Fibroblast of lung (primary cell): Measurements from ENCODE around the gene ZNF534. TPM values are rescaled to one million over a fixed set of nuclear protein-coding genes. Genes with fewer than 3 reads are reported as not detected.
"Not testable (repeated sequence)": the region's sequence is repeated elsewhere in the genome, so short reads cannot be mapped to it uniquely, and the experiment has no call there.

Source experiments
- DNase-seq, 2 donors: peaks; one replicate each; pipeline versions ENCODE4 v3.0.0 to v3.0.0-alpha.2; 2010; ENCODE audit warnings: low read depth in 2 of 2
- H2AFZ ChIP-seq: 2 replicates; pipeline ENCODE4 v1.5.1; 2012; ENCODE audit warnings: low read length, control low read depth, inconsistent platforms
- H3K27ac ChIP-seq: 2 replicates; pipeline ENCODE4 v1.5.1; 2011; ENCODE audit warnings: low read length, control low read depth; ENCODE audit not compliant: insufficient read depth
- H3K27me3 ChIP-seq: 2 replicates; pipeline ENCODE4 v1.5.1; 2011; ENCODE audit warnings: mild to moderate bottlenecking, low read length; ENCODE audit not compliant: control insufficient read depth, insufficient read depth
- H3K36me3 ChIP-seq: 2 replicates; pipeline ENCODE4 v1.5.1; 2011; ENCODE audit warnings: low read length; ENCODE audit not compliant: control insufficient read depth, insufficient read depth
- H3K4me1 ChIP-seq: 2 replicates; pipeline ENCODE4 v1.5.1; 2011; ENCODE audit warnings: low read length; ENCODE audit not compliant: control insufficient read depth, insufficient read depth; ENCODE audit errors: extremely low read depth
- H3K4me2 ChIP-seq: 2 replicates; pipeline ENCODE4 v1.5.1; 2011; ENCODE audit warnings: low read length, control low read depth; ENCODE audit not compliant: insufficient read depth; ENCODE audit errors: extremely low read depth
- H3K4me3 ChIP-seq, 4 experiments: fragments of 200-600 bp in 1 of 4; sonication (generic) in 1 of 4; replicated peaks in 1 of 4; 2 replicates each; pipeline ENCODE4 v1.5.1; 2011 to 2016; ENCODE audit warnings: low read length in 4 of 4, low read depth in 3 of 4, mild to moderate bottlenecking in 3 of 4, control low read depth in 2 of 4, inconsistent platforms in 1 of 4, mixed read lengths in 1 of 4; ENCODE audit not compliant: insufficient read depth in 1 of 4; ENCODE audit errors: control extremely low read depth in 1 of 4
- H3K79me2 ChIP-seq: 2 replicates; pipeline ENCODE4 v1.5.1; 2012; ENCODE audit warnings: mild to moderate bottlenecking, low read length, inconsistent platforms; ENCODE audit not compliant: control insufficient read depth, insufficient read depth
- H3K9ac ChIP-seq: 2 replicates; pipeline ENCODE4 v1.5.1; 2011; ENCODE audit warnings: mild to moderate bottlenecking, low read length, control low read depth; ENCODE audit not compliant: insufficient read depth
- H3K9me3 ChIP-seq: 2 replicates; pipeline ENCODE4 v1.5.1; 2012; ENCODE audit warnings: low read depth, low read length; ENCODE audit not compliant: control insufficient read depth, insufficient read depth
- H4K20me1 ChIP-seq: 2 replicates; pipeline ENCODE4 v1.5.1; 2011; ENCODE audit warnings: low read length; ENCODE audit not compliant: control insufficient read depth, insufficient read depth; ENCODE audit errors: extremely low read depth
- EZH2 ChIP-seq: IDR thresholded peaks from 2 replicates; pipeline ENCODE4 v1.5.1; 2012; ENCODE audit warnings: low read length, control low read depth, mild to moderate bottlenecking; ENCODE audit errors: missing control alignments
- polyA plus RNA-seq, 2 donors: library from polyadenylated mRNA; depleted of rRNA in 1 of 2; stranded (reverse) in 1 of 2; unstranded in 1 of 2; fragments of >200 nt; gene quantifications; 2 replicates each; pipeline ENCODE4 v1.2.1, GENCODE V29; 2011 to 2012; ENCODE audit warnings: missing spikeins in 1 of 2
- total RNA-seq: library from RNA; depleted of rRNA; stranded (reverse); fragments of >200 nt; gene quantifications from 2 replicates; pipeline ENCODE4 v1.2.1, GENCODE V29; 2014
- TF ChIP-seq, protein P1 (sequence below), 2 donors: IDR thresholded peaks in 1 of 2; conservative IDR thresholded peaks in 1 of 2; 1 replicate in 1 of 2; 2 replicates in 1 of 2; pipeline ENCODE4 v1.5.1; 2011 to 2012; ENCODE audit warnings: low read length in 2 of 2, control low read depth in 1 of 2, inconsistent platforms in 1 of 2, low read depth in 1 of 2, mild to moderate bottlenecking in 1 of 2

Gene ZNF534
- total and polyA plus RNA-seq, 2 donors (not counting 1 experiment from before 2014, with no cell fraction given) = 0.05 to 0.17 TPM

- Histone ChIP-seq H3K4me3 (no peak overlapping the region), H3K36me3 (no peaks in the 10 kb centered on the region), H2AFZ (no peak overlapping the region), H3K9ac (no peak overlapping the region), H3K4me2 (no peak overlapping the region), H3K27ac (no peak overlapping the region), H3K27me3 (no peaks in the 10 kb centered on the region), H3K79me2 (no peaks in the 10 kb centered on the region), H3K9me3 (no peaks in the 10 kb centered on the region), H3K4me1 (no peaks in the 10 kb centered on the region), H4K20me1 (no peaks in the 10 kb centered on the region)
- TF ChIP-seq, protein P1, sequence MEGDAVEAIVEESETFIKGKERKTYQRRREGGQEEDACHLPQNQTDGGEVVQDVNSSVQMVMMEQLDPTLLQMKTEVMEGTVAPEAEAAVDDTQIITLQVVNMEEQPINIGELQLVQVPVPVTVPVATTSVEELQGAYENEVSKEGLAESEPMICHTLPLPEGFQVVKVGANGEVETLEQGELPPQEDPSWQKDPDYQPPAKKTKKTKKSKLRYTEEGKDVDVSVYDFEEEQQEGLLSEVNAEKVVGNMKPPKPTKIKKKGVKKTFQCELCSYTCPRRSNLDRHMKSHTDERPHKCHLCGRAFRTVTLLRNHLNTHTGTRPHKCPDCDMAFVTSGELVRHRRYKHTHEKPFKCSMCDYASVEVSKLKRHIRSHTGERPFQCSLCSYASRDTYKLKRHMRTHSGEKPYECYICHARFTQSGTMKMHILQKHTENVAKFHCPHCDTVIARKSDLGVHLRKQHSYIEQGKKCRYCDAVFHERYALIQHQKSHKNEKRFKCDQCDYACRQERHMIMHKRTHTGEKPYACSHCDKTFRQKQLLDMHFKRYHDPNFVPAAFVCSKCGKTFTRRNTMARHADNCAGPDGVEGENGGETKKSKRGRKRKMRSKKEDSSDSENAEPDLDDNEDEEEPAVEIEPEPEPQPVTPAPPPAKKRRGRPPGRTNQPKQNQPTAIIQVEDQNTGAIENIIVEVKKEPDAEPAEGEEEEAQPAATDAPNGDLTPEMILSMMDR (conservative IDR thresholded peaks at IDR 0.05 in 1 of 2, IDR thresholded peaks at IDR 0.05 in 1 of 2; ENCODE audit: low read depth in 1 of 2, low read length in 2 of 2) = no peak
- no peak for TF ChIP-seq EZH2
- no peak for DNase-seq
Measured at GRCh38 chr19:52474351-52475127, 45.6 kb downstream of the ZNF534 start.

GRCh38 chr19:52484111-52484743 is 55.3 kb downstream of the ZNF534 start:
- not testable (repeated sequence) for H3K36me3 ChIP-seq, H3K9ac ChIP-seq, H3K79me2 ChIP-seq, DNase-seq, H4K20me1 ChIP-seq, H3K27ac ChIP-seq, H3K4me2 ChIP-seq, H3K4me3 ChIP-seq, H3K27me3 ChIP-seq, H2AFZ ChIP-seq, H3K4me1 ChIP-seq, H3K9me3 ChIP-seq

DNA sequence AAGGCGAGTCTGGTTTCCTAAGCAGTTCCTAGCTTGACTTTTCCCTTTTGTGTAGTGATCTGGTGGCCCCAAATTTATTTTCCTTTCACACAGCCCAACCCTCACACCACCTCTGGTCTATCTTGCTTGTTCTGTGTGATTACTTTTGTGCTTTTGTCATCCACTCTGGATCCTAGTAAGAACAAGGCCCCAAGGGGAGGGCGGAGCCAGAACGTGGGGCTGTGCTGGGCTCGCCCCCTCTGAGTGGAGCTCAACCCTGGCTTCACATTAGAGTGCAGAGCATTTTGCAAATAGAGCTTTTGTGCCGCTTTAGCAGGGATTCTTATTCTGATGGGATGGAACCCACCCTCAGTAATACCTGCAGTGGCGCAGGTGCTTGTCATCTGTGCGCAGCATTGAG is 56.1 kb downstream of the ZNF534 start:
- H3K4me3 ChIP-seq, H3K27me3 ChIP-seq, H3K79me2 ChIP-seq, H3K4me2 ChIP-seq, DNase-seq, H3K36me3 ChIP-seq, H2AFZ ChIP-seq, H3K27ac ChIP-seq, H3K9ac ChIP-seq, H4K20me1 ChIP-seq, H3K9me3 ChIP-seq, H3K4me1 ChIP-seq: not testable (repeated sequence)

- not testable (repeated sequence) for H3K9ac ChIP-seq, H2AFZ ChIP-seq, H3K4me2 ChIP-seq, H3K4me3 ChIP-seq, H3K9me3 ChIP-seq, H3K36me3 ChIP-seq, H3K27me3 ChIP-seq, DNase-seq, H4K20me1 ChIP-seq, H3K79me2 ChIP-seq, H3K4me1 ChIP-seq, H3K27ac ChIP-seq
Measured at GRCh38 chr19:52485561-52486240, 56.8 kb downstream of the ZNF534 start.
